ENCODE measurements around the gene IGSF5. TPM values are rescaled to one million over a fixed set of nuclear protein-coding genes. Genes with fewer than 3 reads are reported as not detected.
"Not testable (repeated sequence)": the region's sequence is repeated elsewhere in the genome, so short reads cannot be mapped to it uniquely, and the experiment has no call there.

Gene IGSF5
- total RNA-seq, 1 donor from 2014 or later: not detected

DNA sequence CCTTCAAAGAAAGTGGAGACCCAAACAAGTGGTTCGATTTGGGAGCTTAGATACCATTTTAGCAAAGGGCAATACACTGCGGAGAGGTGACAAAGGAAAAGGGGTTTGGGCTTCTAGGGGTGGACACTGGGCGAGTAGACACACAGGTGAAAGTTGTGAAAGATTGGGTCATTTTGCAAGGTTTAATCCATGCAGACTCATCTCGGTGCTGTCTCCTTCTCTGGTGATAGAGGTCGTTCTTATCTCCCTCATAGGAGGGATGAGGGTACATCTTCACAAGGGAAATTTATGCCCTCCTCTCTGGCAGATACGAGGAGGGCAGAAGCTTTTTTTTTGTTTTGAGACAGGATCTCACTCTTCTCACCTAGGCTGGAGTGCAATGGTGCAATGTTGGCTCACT, 6.4 kb upstream of the IGSF5 start:
- no peak for DNase-seq (ENCODE audit: low read depth)
- Histone ChIP-seq H3K4me3 (ENCODE audit: low read depth, low read length) (no peak overlapping the region), H3K27me3 (ENCODE audit: control insufficient read depth, insufficient read depth, low read length) (no peaks in the 10 kb centered on the region), H3K36me3 (ENCODE audit: control insufficient read depth, insufficient read depth, low read length) (no peaks in the 10 kb centered on the region)
- no peak for FAIRE-seq
- TF ChIP-seq, protein P1, sequence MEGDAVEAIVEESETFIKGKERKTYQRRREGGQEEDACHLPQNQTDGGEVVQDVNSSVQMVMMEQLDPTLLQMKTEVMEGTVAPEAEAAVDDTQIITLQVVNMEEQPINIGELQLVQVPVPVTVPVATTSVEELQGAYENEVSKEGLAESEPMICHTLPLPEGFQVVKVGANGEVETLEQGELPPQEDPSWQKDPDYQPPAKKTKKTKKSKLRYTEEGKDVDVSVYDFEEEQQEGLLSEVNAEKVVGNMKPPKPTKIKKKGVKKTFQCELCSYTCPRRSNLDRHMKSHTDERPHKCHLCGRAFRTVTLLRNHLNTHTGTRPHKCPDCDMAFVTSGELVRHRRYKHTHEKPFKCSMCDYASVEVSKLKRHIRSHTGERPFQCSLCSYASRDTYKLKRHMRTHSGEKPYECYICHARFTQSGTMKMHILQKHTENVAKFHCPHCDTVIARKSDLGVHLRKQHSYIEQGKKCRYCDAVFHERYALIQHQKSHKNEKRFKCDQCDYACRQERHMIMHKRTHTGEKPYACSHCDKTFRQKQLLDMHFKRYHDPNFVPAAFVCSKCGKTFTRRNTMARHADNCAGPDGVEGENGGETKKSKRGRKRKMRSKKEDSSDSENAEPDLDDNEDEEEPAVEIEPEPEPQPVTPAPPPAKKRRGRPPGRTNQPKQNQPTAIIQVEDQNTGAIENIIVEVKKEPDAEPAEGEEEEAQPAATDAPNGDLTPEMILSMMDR (IDR thresholded peaks at IDR 0.05; ENCODE audit: insufficient read depth, low read length, severe bottlenecking): no peak

DNA sequence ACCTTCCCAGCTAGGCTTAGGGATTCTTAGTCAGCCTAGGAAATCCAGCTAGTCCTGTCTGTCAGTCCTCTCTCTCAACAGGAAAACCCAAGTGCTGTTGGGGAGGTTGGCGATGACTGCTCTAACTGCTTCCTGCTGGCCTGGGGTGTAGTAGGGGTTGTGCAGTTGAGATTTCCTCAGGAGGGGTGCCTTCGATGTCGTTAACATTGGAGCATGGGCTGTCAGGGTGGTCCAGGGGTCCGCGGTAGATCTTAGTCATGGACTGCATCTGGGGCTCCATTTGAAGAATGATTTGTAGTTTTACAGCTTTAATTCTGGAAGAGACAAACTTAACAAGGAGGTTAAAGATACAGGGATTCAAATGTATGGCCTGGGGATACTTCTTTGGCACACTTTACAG, 5.5 kb upstream of the IGSF5 start:
- not testable (repeated sequence) for H3K27me3 ChIP-seq (ENCODE audit: control insufficient read depth, insufficient read depth, low read length); DNase-seq (ENCODE audit: low read depth); FAIRE-seq; H3K4me3 ChIP-seq (ENCODE audit: low read depth, low read length); H3K36me3 ChIP-seq (ENCODE audit: control insufficient read depth, insufficient read depth, low read length)

DNA sequence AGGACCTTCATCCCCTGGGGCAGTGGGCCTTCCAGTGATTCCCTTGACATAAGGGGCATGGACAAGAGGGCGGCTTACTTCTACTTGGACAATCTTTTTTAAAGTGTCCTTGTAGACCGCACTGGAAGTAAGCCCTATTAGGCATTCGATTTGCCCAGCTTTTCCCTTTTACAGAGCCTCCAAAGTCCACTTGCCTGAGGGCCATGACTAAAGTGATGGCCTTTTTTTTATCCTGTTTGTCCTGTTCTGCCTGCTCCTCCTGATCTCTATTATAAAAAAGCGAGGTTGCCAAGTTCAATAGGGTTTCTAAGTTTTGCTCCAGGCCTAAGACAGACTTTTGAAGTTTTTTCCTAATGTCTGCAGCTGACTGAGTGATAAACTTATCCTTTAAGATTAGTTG, 2.4 kb upstream of the IGSF5 start:
- not testable (repeated sequence) for FAIRE-seq; H3K27me3 ChIP-seq (ENCODE audit: control insufficient read depth, insufficient read depth, low read length); H3K4me3 ChIP-seq (ENCODE audit: low read depth, low read length); H3K36me3 ChIP-seq (ENCODE audit: control insufficient read depth, insufficient read depth, low read length)
- DNase-seq (ENCODE audit: low read depth): peak; percentile 21

DNA sequence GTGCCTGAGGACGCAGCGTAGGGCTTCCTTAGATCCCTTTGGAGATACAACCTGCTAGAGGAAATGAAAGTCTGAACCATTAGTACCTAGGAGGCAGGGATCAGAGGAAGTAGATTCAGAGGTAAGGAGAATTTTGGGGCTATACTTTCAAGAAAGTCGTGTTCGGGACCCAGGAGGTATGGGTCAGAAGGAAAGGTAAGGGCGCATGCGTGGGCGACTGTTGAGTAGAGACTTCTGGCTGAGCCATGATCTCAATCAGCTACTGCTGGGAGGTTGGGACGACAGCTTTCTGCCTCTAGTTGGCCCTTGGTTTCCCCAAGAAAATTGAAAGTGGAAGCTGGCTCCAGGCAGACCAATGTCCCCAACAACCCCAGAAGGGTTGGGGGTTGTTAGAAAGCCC, 349 bp downstream of the IGSF5 start:
- not testable (repeated sequence) for H3K27me3 ChIP-seq (ENCODE audit: control insufficient read depth, insufficient read depth, low read length); DNase-seq (ENCODE audit: low read depth); H3K4me3 ChIP-seq (ENCODE audit: low read depth, low read length); FAIRE-seq; H3K36me3 ChIP-seq (ENCODE audit: control insufficient read depth, insufficient read depth, low read length)

DNA sequence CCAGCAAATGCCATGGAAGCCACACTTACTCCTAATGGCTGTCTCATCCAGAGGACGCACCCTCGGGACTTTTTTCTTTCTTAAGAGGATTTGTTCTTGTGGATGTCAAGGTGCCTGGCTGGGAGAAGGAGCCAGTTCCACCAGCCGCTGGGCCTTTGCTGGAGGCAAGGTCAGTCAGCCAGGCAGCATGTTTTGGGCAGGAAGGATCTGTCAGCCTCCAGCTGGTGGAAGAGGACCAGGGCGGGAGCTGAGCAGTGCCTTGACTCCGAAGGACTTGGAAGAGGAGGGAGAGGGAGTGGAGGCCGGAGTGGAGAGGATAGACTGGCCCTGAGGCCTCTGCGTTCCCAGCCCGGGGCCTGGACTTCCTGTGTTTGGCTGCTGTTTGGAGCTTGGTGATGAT, 5.7 kb downstream of the IGSF5 start:
- no peak overlapping the region for H3K4me3 ChIP-seq (ENCODE audit: low read depth, low read length)
- no peak for FAIRE-seq
- no peak for DNase-seq (ENCODE audit: low read depth)
- TF ChIP-seq, protein P1 (IDR thresholded peaks at IDR 0.05; ENCODE audit: insufficient read depth, low read length, severe bottlenecking): no peak
- no peaks in the 10 kb centered on the region for H3K36me3 ChIP-seq (ENCODE audit: control insufficient read depth, insufficient read depth, low read length)
- no peaks in the 10 kb centered on the region for H3K27me3 ChIP-seq (ENCODE audit: control insufficient read depth, insufficient read depth, low read length)

DNA sequence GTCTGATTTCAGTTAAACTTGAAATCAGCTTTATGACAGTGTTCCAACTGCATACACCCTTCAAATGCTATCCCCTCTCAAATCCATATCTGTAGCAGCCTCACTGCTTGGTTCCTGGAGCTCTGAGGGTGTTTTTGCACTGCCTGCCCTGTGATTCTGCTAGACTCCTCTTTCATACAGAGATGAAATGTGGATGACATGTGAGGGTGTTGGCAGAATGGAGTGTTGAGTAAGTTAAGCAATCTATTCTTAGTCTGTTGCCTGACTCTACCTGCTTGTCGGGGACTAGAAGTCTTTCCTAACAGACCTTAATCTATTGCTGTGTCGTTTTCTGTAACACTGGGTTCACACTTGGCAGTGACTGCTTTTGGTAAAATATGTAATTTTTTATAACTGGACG, 9.8 kb downstream of the IGSF5 start:
- no peak overlapping the region for H3K4me3 ChIP-seq (ENCODE audit: low read depth, low read length)
- H3K27me3 ChIP-seq (ENCODE audit: control insufficient read depth, insufficient read depth, low read length): no peaks in the 10 kb centered on the region
- no peaks in the 10 kb centered on the region for H3K36me3 ChIP-seq (ENCODE audit: control insufficient read depth, insufficient read depth, low read length)
- no peak for FAIRE-seq
- no peak for DNase-seq (ENCODE audit: low read depth)
- TF ChIP-seq, protein P1 (IDR thresholded peaks at IDR 0.05; ENCODE audit: insufficient read depth, low read length, severe bottlenecking): no peak

DNA sequence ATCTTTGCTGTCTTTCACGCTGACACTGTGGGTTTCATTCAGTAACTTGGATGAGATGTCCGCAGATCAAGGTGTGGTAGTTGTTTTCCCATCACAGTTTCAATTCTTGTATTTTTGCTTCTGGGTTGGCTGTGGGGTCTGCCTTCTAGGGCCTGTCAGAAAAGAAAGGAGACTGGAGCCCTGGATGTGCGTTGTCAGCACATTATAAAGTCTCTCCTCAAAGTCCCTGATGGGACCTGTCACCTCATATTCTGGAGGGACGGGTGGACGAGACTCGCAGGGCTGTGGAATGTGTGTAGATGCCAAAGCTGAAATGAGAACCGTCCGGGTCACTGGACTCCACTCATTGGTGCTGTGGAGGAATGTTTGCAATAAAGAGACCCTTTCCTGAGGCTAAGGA, 11.3 kb downstream of the IGSF5 start:
- TF ChIP-seq, protein P1 (IDR thresholded peaks at IDR 0.05; ENCODE audit: insufficient read depth, low read length, severe bottlenecking): no peak
- no peak for FAIRE-seq
- H3K27me3 ChIP-seq (ENCODE audit: control insufficient read depth, insufficient read depth, low read length): no peaks in the 10 kb centered on the region
- no peak overlapping the region for H3K4me3 ChIP-seq (ENCODE audit: low read depth, low read length)
- no peaks in the 10 kb centered on the region for H3K36me3 ChIP-seq (ENCODE audit: control insufficient read depth, insufficient read depth, low read length)
- no peak for DNase-seq (ENCODE audit: low read depth)

Data from bronchial epithelial cell (primary cell).